Measurements from ENCODE around the gene ACVRL1. TPM values are rescaled to one million over a fixed set of nuclear protein-coding genes. Genes with fewer than 3 reads are reported as not detected.
A peak's percentile ranks its signal among the peaks of the same experiment; 100 is the strongest.

Gene ACVRL1
- total RNA-seq, 1 experiment from 2014 or later, result 0.98 TPM

DNA sequence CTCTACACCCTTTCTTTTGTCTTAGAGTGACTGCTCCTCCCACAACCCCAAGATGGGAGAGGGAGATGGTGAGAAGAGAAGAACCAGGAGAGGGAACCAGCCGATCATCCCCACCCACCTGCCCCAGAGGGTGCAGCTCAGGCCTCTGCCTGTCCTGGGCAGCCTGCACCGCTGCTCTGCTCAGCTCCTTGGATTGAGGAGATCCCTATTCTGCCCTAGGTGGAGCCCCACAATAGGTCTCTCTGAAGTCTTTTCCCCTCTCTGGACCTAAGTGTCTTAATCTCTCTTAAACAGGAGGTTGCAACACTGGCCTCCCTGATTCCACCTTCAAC, 17.2 kb upstream of the ACVRL1 start:
- peaks cover 25% of the 10 kb centered on the region for H3K4me1 Mint-ChIP-seq
- DNase-seq (ENCODE audit: low spot score), result no peak
- H3K27me3 Mint-ChIP-seq (ENCODE audit: low read depth), result peaks cover 14% of the 10 kb centered on the region
- no peak overlapping the region for H3K27ac Mint-ChIP-seq
- CTCF ChIA-PET, result interaction anchor here (0.9 to 4.9 kb wide), 19 partner anchors 9 to 300 kb away, joined by 3 to 57 read pairs (median 8); partner anchors contain the start of genes FIGNL2 and TAMALIN
- ATAC-seq, result no peak
- POLR2A ChIA-PET, result no interaction called here
- H3K36me3 Mint-ChIP-seq, result no peaks in the 10 kb centered on the region
- TF ChIP-seq CREB1 (CRISPR knock-in tag; IDR thresholded peaks at IDR 0.05), result no peak
- no peak for TF ChIP-seq CREM (CRISPR knock-in tag; IDR thresholded peaks at IDR 0.05)
- TF ChIP-seq, protein P1, sequence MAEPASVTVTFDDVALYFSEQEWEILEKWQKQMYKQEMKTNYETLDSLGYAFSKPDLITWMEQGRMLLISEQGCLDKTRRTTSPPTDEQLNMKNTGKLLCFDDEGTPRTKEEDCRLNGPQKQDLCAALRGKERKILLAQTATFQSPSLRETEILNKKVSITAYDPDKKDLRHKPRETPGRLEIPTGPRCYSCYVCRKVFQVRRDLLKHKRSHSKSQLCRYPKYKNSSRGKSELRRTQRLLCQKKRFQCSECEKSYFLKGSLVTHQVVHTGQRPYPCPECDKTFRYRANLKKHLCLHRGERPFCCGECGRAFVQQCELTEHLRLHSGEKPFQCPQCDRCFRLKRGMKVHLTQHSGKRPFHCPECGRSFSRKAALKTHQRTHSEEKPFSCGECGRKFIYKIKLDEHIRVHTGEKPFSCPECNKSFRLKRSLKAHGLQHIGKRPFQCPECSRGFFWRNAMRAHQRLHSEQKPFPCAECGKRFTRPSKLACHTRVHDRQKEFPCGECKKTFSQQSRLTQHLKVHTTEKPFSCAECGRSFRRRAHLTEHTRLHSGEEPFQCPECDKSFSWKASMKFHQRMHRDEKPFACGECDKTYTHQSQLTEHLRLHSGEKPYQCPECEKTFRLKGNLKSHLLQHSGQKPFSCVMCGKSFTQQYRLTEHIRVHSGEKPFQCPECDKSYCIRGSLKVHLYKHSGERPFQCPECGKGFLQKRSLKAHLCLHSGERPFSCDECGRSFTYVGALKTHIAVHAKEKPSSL (CRISPR knock-in tag; conservative IDR thresholded peaks at IDR 0.05), result no peak
- TF ChIP-seq, protein P2, sequence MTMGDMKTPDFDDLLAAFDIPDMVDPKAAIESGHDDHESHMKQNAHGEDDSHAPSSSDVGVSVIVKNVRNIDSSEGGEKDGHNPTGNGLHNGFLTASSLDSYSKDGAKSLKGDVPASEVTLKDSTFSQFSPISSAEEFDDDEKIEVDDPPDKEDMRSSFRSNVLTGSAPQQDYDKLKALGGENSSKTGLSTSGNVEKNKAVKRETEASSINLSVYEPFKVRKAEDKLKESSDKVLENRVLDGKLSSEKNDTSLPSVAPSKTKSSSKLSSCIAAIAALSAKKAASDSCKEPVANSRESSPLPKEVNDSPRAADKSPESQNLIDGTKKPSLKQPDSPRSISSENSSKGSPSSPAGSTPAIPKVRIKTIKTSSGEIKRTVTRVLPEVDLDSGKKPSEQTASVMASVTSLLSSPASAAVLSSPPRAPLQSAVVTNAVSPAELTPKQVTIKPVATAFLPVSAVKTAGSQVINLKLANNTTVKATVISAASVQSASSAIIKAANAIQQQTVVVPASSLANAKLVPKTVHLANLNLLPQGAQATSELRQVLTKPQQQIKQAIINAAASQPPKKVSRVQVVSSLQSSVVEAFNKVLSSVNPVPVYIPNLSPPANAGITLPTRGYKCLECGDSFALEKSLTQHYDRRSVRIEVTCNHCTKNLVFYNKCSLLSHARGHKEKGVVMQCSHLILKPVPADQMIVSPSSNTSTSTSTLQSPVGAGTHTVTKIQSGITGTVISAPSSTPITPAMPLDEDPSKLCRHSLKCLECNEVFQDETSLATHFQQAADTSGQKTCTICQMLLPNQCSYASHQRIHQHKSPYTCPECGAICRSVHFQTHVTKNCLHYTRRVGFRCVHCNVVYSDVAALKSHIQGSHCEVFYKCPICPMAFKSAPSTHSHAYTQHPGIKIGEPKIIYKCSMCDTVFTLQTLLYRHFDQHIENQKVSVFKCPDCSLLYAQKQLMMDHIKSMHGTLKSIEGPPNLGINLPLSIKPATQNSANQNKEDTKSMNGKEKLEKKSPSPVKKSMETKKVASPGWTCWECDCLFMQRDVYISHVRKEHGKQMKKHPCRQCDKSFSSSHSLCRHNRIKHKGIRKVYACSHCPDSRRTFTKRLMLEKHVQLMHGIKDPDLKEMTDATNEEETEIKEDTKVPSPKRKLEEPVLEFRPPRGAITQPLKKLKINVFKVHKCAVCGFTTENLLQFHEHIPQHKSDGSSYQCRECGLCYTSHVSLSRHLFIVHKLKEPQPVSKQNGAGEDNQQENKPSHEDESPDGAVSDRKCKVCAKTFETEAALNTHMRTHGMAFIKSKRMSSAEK (CRISPR knock-in tag; IDR thresholded peaks at IDR 0.05; ENCODE audit: borderline replicate concordance), result no peak
- no peak for TF ChIP-seq RORB (CRISPR knock-in tag; IDR thresholded peaks at IDR 0.05)
- TF ChIP-seq, protein P3, sequence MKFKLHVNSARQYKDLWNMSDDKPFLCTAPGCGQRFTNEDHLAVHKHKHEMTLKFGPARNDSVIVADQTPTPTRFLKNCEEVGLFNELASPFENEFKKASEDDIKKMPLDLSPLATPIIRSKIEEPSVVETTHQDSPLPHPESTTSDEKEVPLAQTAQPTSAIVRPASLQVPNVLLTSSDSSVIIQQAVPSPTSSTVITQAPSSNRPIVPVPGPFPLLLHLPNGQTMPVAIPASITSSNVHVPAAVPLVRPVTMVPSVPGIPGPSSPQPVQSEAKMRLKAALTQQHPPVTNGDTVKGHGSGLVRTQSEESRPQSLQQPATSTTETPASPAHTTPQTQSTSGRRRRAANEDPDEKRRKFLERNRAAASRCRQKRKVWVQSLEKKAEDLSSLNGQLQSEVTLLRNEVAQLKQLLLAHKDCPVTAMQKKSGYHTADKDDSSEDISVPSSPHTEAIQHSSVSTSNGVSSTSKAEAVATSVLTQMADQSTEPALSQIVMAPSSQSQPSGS (CRISPR knock-in tag; IDR thresholded peaks at IDR 0.05; ENCODE audit: borderline replicate concordance, low read depth), result no peak
- TF ChIP-seq, protein P4, sequence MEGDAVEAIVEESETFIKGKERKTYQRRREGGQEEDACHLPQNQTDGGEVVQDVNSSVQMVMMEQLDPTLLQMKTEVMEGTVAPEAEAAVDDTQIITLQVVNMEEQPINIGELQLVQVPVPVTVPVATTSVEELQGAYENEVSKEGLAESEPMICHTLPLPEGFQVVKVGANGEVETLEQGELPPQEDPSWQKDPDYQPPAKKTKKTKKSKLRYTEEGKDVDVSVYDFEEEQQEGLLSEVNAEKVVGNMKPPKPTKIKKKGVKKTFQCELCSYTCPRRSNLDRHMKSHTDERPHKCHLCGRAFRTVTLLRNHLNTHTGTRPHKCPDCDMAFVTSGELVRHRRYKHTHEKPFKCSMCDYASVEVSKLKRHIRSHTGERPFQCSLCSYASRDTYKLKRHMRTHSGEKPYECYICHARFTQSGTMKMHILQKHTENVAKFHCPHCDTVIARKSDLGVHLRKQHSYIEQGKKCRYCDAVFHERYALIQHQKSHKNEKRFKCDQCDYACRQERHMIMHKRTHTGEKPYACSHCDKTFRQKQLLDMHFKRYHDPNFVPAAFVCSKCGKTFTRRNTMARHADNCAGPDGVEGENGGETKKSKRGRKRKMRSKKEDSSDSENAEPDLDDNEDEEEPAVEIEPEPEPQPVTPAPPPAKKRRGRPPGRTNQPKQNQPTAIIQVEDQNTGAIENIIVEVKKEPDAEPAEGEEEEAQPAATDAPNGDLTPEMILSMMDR (IDR thresholded peaks at IDR 0.05), result no peak
- no peak for TF ChIP-seq ATF1 (CRISPR knock-in tag; IDR thresholded peaks at IDR 0.05)
- no peak for TF ChIP-seq ZNF121 (CRISPR knock-in tag; IDR thresholded peaks at IDR 0.05)
- no peak overlapping the region for H3K4me3 Mint-ChIP-seq
- peaks cover 3% of the 10 kb centered on the region for H3K9me3 Mint-ChIP-seq

DNA sequence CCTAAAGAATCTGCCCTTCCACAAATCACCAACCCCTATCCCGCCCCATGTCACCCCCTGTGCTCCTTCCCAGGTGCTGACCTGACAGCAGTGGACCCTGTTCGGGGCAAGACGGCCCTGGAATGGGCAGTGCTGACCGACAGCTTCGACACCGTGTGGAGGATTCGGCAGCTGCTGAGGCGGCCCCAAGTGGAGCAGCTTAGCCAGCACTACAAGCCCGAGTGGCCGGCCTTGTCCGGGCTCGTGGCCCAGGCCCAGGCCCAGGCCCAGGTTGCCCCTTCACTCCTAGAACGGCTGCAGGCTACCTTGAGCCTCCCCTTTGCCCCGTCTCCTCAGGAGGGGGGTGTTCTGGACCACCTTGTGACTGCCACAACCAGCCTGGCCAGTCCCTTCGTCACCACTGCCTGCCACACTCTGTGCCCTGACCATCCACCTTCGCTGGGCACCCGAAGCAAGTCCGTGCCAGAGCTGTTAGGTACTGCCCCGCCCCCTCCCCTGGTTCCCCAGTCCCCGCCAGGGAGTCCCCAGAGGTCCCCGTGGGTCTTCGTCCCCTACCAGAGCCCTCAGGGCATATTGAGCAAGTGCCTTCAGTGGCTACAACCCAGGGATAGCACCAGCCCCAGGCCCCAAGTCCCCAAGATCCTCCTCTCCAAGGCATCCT, 16.7 kb upstream of the ACVRL1 start:
- no peaks in the 10 kb centered on the region for H3K9me3 Mint-ChIP-seq
- H3K36me3 Mint-ChIP-seq, result no peaks in the 10 kb centered on the region
- peaks cover 14% of the 10 kb centered on the region for H3K27me3 Mint-ChIP-seq (ENCODE audit: low read depth)
- H3K27ac Mint-ChIP-seq, result no peak overlapping the region
- peaks cover 28% of the 10 kb centered on the region for H3K4me1 Mint-ChIP-seq
- TF ChIP-seq, protein P4 (IDR thresholded peaks at IDR 0.05), result 0 out of 2 replicates have a peak, but pooled peaks have one; percentile 13
- TF ChIP-seq, protein P5, sequence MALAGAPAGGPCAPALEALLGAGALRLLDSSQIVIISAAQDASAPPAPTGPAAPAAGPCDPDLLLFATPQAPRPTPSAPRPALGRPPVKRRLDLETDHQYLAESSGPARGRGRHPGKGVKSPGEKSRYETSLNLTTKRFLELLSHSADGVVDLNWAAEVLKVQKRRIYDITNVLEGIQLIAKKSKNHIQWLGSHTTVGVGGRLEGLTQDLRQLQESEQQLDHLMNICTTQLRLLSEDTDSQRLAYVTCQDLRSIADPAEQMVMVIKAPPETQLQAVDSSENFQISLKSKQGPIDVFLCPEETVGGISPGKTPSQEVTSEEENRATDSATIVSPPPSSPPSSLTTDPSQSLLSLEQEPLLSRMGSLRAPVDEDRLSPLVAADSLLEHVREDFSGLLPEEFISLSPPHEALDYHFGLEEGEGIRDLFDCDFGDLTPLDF (CRISPR knock-in tag; IDR thresholded peaks at IDR 0.05), result no peak
- TF ChIP-seq ZBTB21 (CRISPR knock-in tag; IDR thresholded peaks at IDR 0.05; ENCODE audit: borderline replicate concordance) (no peak), JAZF1 (CRISPR knock-in tag; IDR thresholded peaks at IDR 0.05) (no peak)
- H3K4me3 Mint-ChIP-seq, result no peak overlapping the region
- ChIA-PET CTCF (interaction anchor here (0.8 to 4.9 kb wide), 15 partner anchors 8 to 341 kb away, joined by 3 to 57 read pairs (median 9); partner anchors contain the start of gene TAMALIN), POLR2A (no interaction called here)
- DNase-seq (ENCODE audit: low spot score), result no peak
- ATAC-seq, result no peak

Data from WTC11 (cell line).